H1 (cell line): ENCODE measurements around the gene PTPRR. TPM values are rescaled to one million over a fixed set of nuclear protein-coding genes. Genes with fewer than 3 reads are reported as not detected.

Experiments used
- CHD7 ChIP-seq: fragments of 300-600 bp; sonication (generic); IDR thresholded peaks from 2 replicates; pipeline ENCODE4 v1.7.1; 2012; ENCODE audit warnings: low read length, moderate library complexity, mild to moderate bottlenecking, inconsistent platforms; ENCODE audit not compliant: insufficient replicate concordance
- EP300 ChIP-seq, 2 experiments: IDR thresholded peaks; 1 replicate in 1 of 2; 2 replicates in 1 of 2; pipeline ENCODE4 v1.6.1; 2011 to 2012; ENCODE audit warnings: low read depth in 2 of 2, low read length in 2 of 2, mild to moderate bottlenecking in 2 of 2, borderline replicate concordance in 1 of 2, inconsistent platforms in 1 of 2, moderate library complexity in 1 of 2
- EZH2 ChIP-seq: fragments of 200-600 bp; sonication (generic); IDR thresholded peaks from 2 replicates; pipeline ENCODE4 v1.7.1; 2012; ENCODE audit warnings: low read depth, mild to moderate bottlenecking, moderate library complexity, low read length, inconsistent platforms; ENCODE audit not compliant: severe bottlenecking
- GABPA ChIP-seq: IDR thresholded peaks from 2 replicates; pipeline ENCODE4 v1.6.1; 2011; ENCODE audit warnings: mild to moderate bottlenecking, low read length, moderate library complexity, borderline replicate concordance; ENCODE audit not compliant: insufficient read depth
- RAD21 ChIP-seq, 2 experiments: IDR thresholded peaks in 1 of 2; conservative IDR thresholded peaks in 1 of 2; 2 replicates each; pipeline ENCODE4 v1.6.1; 2011; ENCODE audit warnings: low read depth in 2 of 2, low read length in 2 of 2, improper control_type of control experiment in 1 of 2, inconsistent platforms in 1 of 2, mild to moderate bottlenecking in 1 of 2, moderate library complexity in 1 of 2
- RNF2 ChIP-seq: fragments of 200-900, 300-1000 bp; sonication (generic); IDR thresholded peaks from 2 replicates; pipeline ENCODE4 v1.7.1; 2016; ENCODE audit warnings: borderline replicate concordance, low read depth, mild to moderate bottlenecking, antibody characterized with exemption, low read length; ENCODE audit not compliant: poor library complexity, severe bottlenecking; ENCODE audit errors: missing control alignments
- SAP30 ChIP-seq: fragments of 300-600 bp; sonication (generic); IDR thresholded peaks from 2 replicates; pipeline ENCODE4 v1.7.1; 2012; ENCODE audit warnings: low read length, moderate library complexity, mild to moderate bottlenecking, inconsistent platforms; ENCODE audit not compliant: insufficient read depth, insufficient replicate concordance
- SP1 ChIP-seq: IDR thresholded peaks from 2 replicates; pipeline ENCODE4 v1.6.1; 2011; ENCODE audit warnings: low read depth, low read length
- TEAD4 ChIP-seq: IDR thresholded peaks from 2 replicates; pipeline ENCODE4 v1.6.1; 2012; ENCODE audit warnings: low read depth, low read length, inconsistent platforms, mixed read lengths
- polyA plus RNA-seq, 7 experiments: library from polyadenylated mRNA; depleted of rRNA in 3 of 7; stranded (reverse) in 5 of 7; unstranded in 2 of 7; fragments of >200 nt in 5 of 7; fragments of 200-250 nt in 2 of 7; gene quantifications; 1 replicate in 5 of 7; 2 replicates in 1 of 7; 4 replicates in 1 of 7; pipeline versions ENCODE4 v1.2.1 to v1.2.3, GENCODE V29; 2011 to 2013; ENCODE audit warnings: missing spikeins in 2 of 7, mixed read lengths in 2 of 7
- total RNA-seq: library from RNA; stranded (reverse); fragmentation: NEBNext Ultra II Directional; extraction: Animal tissue kit (Norgen Biotek cat#: 25700); gene quantifications from 2 replicates; pipeline ENCODE4 v1.2.1, GENCODE V29; 2021

Gene PTPRR
- total and polyA plus RNA-seq, 2 of the 8 experiments (the other 6 are each of a cell fraction or from before 2014, with no cell fraction given) = 0.07 to 0.35 TPM

GRCh38 chr12:70749931-70750330 is 170.6 kb downstream of the PTPRR start (continued):
- no peak for TF ChIP-seq CHD7
- TF ChIP-seq EP300 (IDR thresholded peaks at IDR 0.05; ENCODE audit: borderline replicate concordance in 1 of 2, low read depth in 2 of 2, low read length in 2 of 2) = no peak
- TF ChIP-seq GABPA = no peak
- no peak for TF ChIP-seq SAP30
- no peak for TF ChIP-seq RNF2
- TF ChIP-seq SP1 = no peak
- TF ChIP-seq RAD21 (IDR thresholded peaks at IDR 0.05 in 1 of 2, conservative IDR thresholded peaks at IDR 0.05 in 1 of 2; ENCODE audit: low read depth in 2 of 2, low read length in 2 of 2) = no peak
- TF ChIP-seq TEAD4 = no peak
- TF ChIP-seq EZH2 = no peak
